K562 (cell line): ENCODE measurements around the gene CCDC106. TPM values are rescaled to one million over a fixed set of nuclear protein-coding genes. Genes with fewer than 3 reads are reported as not detected.

Experiments
- ELF4 ChIP-seq: fragments of 450-650 bp; formaldehyde crosslinking; IDR thresholded peaks from 2 replicates; pipeline ENCODE4 v1.4.0; 2022; ENCODE audit warnings: missing genetic modification characterization
- EZH2 ChIP-seq: IDR thresholded peaks from 2 replicates; pipeline ENCODE4 v1.6.1; 2012; ENCODE audit warnings: low read depth, mild to moderate bottlenecking, inconsistent platforms, low read length, borderline replicate concordance
- HIVEP1 ChIP-seq: fragments of 250-450 bp; sonication (Bioruptor Pico); IDR thresholded peaks from 2 replicates; pipeline ENCODE4 v1.4.0; 2020; ENCODE audit warnings: mild to moderate bottlenecking
- MAZ ChIP-seq, 2 experiments: fragments of 450-650 bp in 1 of 2; sonication (generic) in 1 of 2; formaldehyde crosslinking; IDR thresholded peaks in 1 of 2; conservative IDR thresholded peaks in 1 of 2; 2 replicates each; pipeline versions ENCODE4 v1.4.0 to v1.5.0; 2020; ENCODE audit warnings: mild to moderate bottlenecking in 1 of 2, missing genetic modification reagents in 1 of 2
- MEIS2 ChIP-seq: fragments of 450-650 bp; IDR thresholded peaks from 2 replicates; pipeline ENCODE4 v1.6.1; 2014; ENCODE audit warnings: mild to moderate bottlenecking; ENCODE audit not compliant: partially characterized antibody
- NFRKB ChIP-seq: fragments of 450-650 bp; IDR thresholded peaks from 2 replicates; pipeline ENCODE4 v1.6.1; 2016; ENCODE audit warnings: low read depth
- SAFB ChIP-seq: fragments of 200-400 bp; formaldehyde crosslinking; IDR thresholded peaks from 2 replicates; pipeline ENCODE4 v1.6.1; 2017; ENCODE audit warnings: low read depth, low read length, borderline replicate concordance
- SMC3 ChIP-seq: conservative IDR thresholded peaks from 2 replicates; pipeline ENCODE4 v1.6.1; 2011; ENCODE audit warnings: low read depth, low read length, improper control_type of control experiment; ENCODE audit not compliant: insufficient read depth
- THAP7 ChIP-seq: fragments of 250-450 bp; sonication (Bioruptor Pico); IDR thresholded peaks from 2 replicates; pipeline ENCODE4 v1.5.0; 2021
- THRAP3 ChIP-seq: fragments of 450-650 bp; IDR thresholded peaks from 2 replicates; pipeline ENCODE4 v1.6.1; 2016; ENCODE audit warnings: mild to moderate bottlenecking, inconsistent platforms, borderline replicate concordance
- ZBTB49 ChIP-seq: sonication (generic); formaldehyde crosslinking; IDR thresholded peaks from 2 replicates; pipeline ENCODE4 v1.8.0; 2022; ENCODE audit warnings: missing genetic modification reagents, mild to moderate bottlenecking, borderline replicate concordance
- ZBTB8A ChIP-seq: fragments of 450-650 bp; IDR thresholded peaks from 2 replicates; pipeline ENCODE4 v1.6.1; 2018; ENCODE audit warnings: mild to moderate bottlenecking, moderate library complexity; ENCODE audit not compliant: partially characterized antibody
- ZFPM2 ChIP-seq: fragments of 250-450 bp; sonication (Bioruptor Pico); IDR thresholded peaks from 2 replicates; pipeline ENCODE4 v1.5.1; 2022; ENCODE audit warnings: mild to moderate bottlenecking
- ZNF197 ChIP-seq: fragments of 200-800 bp; sonication (Bioruptor generic); IDR thresholded peaks from 2 replicates; pipeline ENCODE4 v1.6.1; 2016; ENCODE audit warnings: low read depth, missing genetic modification characterization, missing compliant biosample characterization
- polyA plus RNA-seq, 8 experiments: library from polyadenylated mRNA; depleted of rRNA in 4 of 8; stranded (reverse) in 5 of 8; unstranded in 3 of 8; fragments of >200 nt; fragmentation: Nextera tagmentation in 2 of 8; fragmentation: Illumina TruSeq in 1 of 8; extraction: Ambion mirVana in 2 of 8; extraction: Trizol in 1 of 8; gene quantifications; 2 replicates each; pipeline versions ENCODE4 v1.2.1 to v1.2.3, GENCODE V29; 2011 to 2014; ENCODE audit warnings: inconsistent platforms in 1 of 8, missing spikeins in 1 of 8
- total RNA-seq, 7 experiments: library from RNA; depleted of rRNA in 6 of 7; stranded (reverse); fragments of >200 nt in 6 of 7; fragmentation: Illumina TruSeq in 2 of 7; extraction: Trizol in 2 of 7; gene quantifications; 2 replicates each; pipeline versions ENCODE4 v1.2.1 to v1.2.3, GENCODE V29; 2011 to 2021; ENCODE audit warnings: low replicate concordance in 1 of 7
- TF ChIP-seq, protein P1 (sequence below): fragments of 250-450 bp; sonication (Bioruptor Pico); IDR thresholded peaks from 2 replicates; pipeline ENCODE4 v1.5.0; 2021; ENCODE audit warnings: mild to moderate bottlenecking, moderate library complexity
- TF ChIP-seq, protein P2 (sequence below): fragments of 250-450 bp; sonication (Bioruptor Pico); IDR thresholded peaks from 2 replicates; pipeline ENCODE4 v1.8.0; 2022; ENCODE audit warnings: moderate library complexity, mild to moderate bottlenecking, inconsistent platforms
- TF ChIP-seq, protein P3 (sequence below): fragments of 450-650 bp; IDR thresholded peaks from 2 replicates; pipeline ENCODE4 v1.6.1; 2016; ENCODE audit warnings: borderline replicate concordance

Gene CCDC106
- total and polyA plus RNA-seq, 9 of the 15 experiments (the other 6 are each of a cell fraction or from before 2014, with no cell fraction given): 0.10 to 27.5 (median 15.0) TPM; not detected in 1

GRCh38 chr19:55599842-55600661 lies 48.0 kb upstream of the CCDC106 start, which contains the start of gene ZNF524 (continued):
- TF ChIP-seq ZBTB49 (CRISPR knock-in tag): no peak
- TF ChIP-seq SMC3: no peak
- TF ChIP-seq, protein P1, sequence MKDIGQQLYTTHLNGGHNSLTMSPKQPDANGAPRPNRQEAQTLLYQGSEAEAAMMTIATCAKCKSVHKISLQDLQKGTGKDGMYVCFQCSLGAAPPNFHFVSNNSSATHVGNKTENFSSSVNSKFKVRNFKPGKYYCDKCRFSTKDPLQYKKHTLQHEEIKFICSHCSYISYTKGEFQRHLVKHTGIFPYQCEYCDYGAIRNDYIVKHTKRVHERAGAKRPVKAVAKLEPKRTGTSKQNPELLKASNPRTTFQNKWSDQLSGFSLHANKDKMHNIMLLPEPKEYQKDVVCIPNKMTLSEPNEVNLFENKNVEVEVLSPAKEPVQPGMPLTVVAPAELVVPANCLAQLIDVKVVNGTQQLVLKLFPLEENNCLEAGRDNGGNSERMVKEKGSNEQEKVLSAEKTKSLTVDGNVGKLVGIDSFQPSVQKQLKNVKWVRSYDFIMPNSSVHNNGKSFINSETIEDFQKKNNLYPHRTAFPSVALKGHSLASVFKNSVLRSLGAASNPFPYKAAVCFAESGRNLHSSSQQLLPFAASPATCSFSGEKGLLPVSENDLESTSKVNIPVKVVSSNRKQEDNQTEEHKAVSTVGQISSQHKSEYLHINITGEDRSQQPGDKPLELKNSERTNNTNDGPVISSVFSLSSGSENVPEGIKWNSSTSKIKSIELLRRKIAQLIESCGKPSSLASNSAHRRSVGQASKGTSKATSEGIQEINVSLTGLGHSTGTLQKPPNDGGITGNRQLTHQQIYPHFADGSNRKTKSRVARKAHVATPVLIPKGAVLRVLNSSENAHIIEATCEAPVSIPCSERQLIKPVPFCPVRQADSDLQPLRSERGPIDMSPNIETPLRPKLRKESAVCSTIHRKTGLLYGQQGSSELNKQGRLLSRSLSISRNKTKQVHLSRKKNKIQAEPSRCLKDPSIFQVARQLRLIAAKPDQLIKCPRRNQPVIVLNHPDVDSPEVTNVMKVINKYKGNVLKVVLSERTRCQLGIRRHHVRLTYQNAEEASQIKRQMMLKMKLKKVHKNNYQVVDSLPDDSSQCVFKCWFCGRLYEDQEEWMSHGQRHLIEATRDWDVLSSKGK (CRISPR knock-in tag): no peak
- TF ChIP-seq ZNF197 (CRISPR knock-in tag): peak; percentile 97
- TF ChIP-seq ZFPM2 (CRISPR knock-in tag): no peak
- TF ChIP-seq, protein P2, sequence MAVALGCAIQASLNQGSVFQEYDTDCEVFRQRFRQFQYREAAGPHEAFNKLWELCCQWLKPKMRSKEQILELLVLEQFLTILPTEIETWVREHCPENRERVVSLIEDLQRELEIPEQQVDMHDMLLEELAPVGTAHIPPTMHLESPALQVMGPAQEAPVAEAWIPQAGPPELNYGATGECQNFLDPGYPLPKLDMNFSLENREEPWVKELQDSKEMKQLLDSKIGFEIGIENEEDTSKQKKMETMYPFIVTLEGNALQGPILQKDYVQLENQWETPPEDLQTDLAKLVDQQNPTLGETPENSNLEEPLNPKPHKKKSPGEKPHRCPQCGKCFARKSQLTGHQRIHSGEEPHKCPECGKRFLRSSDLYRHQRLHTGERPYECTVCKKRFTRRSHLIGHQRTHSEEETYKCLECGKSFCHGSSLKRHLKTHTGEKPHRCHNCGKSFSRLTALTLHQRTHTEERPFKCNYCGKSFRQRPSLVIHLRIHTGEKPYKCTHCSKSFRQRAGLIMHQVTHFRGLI (CRISPR knock-in tag): no peak
- TF ChIP-seq MEIS2: peak; percentile 18
- TF ChIP-seq HIVEP1: no peak
- TF ChIP-seq ELF4 (CRISPR knock-in tag): no peak
- no peak for TF ChIP-seq ZBTB8A
- TF ChIP-seq MAZ (CRISPR knock-in tag; conservative IDR thresholded peaks at IDR 0.05 in 1 of 2, IDR thresholded peaks at IDR 0.05 in 1 of 2): peak in 1 of 2 experiments; percentile 96; a peak in 3 of 4 replicates
- TF ChIP-seq SAFB: no peak
- TF ChIP-seq THAP7 (CRISPR knock-in tag): no peak
- no peak for TF ChIP-seq THRAP3
- TF ChIP-seq EZH2: no peak
- TF ChIP-seq, protein P3, sequence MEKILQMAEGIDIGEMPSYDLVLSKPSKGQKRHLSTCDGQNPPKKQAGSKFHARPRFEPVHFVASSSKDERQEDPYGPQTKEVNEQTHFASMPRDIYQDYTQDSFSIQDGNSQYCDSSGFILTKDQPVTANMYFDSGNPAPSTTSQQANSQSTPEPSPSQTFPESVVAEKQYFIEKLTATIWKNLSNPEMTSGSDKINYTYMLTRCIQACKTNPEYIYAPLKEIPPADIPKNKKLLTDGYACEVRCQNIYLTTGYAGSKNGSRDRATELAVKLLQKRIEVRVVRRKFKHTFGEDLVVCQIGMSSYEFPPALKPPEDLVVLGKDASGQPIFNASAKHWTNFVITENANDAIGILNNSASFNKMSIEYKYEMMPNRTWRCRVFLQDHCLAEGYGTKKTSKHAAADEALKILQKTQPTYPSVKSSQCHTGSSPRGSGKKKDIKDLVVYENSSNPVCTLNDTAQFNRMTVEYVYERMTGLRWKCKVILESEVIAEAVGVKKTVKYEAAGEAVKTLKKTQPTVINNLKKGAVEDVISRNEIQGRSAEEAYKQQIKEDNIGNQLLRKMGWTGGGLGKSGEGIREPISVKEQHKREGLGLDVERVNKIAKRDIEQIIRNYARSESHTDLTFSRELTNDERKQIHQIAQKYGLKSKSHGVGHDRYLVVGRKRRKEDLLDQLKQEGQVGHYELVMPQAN: no peak
- TF ChIP-seq NFRKB: peak; percentile 93
